ENCODE measurements around the gene NSD1. TPM values are rescaled to one million over a fixed set of nuclear protein-coding genes. Genes with fewer than 3 reads are reported as not detected.

The NSD1 gene
- total RNA-seq, 2 experiments from 2014 or later, result 91.8 to 98.4 TPM

DNA sequence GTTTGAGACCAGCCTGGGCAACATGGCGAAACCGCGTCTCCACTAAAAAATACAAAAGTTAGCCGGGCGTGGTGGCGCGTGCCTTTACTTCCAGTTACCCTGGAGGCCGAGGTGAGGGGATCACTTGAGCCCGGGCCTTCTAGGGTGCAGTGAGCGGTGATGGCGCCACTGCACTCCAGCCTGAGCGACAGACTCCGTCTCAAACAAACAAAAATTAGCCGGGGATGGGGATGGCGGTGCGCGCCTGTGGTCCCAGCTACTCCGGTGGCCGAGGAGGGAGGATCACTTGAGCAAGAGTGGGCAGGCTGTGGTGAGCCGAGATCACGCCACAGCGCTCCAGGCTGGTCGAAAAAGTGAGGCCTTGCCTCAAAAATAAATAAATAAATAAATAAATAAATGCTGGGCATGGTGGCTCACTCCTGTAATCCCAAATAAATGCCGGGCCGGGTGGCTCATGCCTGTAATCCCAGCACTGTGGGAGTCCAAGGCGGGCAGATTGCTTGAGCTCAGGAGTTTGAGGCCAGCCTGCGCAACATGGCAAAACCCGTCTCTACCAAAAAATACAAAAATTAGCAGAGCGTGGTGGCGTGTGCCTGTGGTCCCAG is 16.0 kb upstream of the NSD1 start:
- Mint-ChIP-seq H3K36me3 (ENCODE audit: low read depth) (peaks cover 3% of the 10 kb centered on the region), H3K9me3 (ENCODE audit: insufficient read depth) (no peaks in the 10 kb centered on the region), H3K27me3 (ENCODE audit: low read depth) (no peaks in the 10 kb centered on the region), H3K4me3 (no peak overlapping the region), H3K27ac (no peak overlapping the region), H3K4me1 (ENCODE audit: low read depth) (peaks cover 27% of the 10 kb centered on the region)
- ATAC-seq (no peak), DNase-seq (no peak)
- ChIA-PET POLR2A (no interaction called here), CTCF (interaction anchor here (1.6 to 1.7 kb wide), 2 partner anchors 11 to 458 kb away, joined by 5 to 6 read pairs; no protein-coding TSS in a partner anchor)

DNA sequence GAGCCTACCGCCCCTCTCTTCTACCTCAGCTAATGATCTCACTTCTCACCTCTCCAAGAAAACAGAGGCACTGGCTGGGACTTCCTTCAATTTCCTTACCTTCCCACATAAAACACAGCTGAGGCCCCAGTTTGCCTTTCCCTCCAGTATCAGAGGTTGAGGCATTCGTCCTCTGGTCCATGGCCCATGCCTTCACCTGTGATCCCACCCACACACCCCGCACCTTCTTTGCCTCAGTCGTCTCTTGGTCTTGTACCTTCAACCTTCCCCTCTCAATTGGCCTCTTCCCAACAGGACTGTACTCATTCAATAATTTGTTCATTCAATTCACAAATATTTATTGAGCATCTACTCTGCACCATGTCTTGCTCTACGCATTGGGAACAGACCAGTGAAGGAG is 11.0 kb upstream of the NSD1 start:
- Mint-ChIP-seq H3K27ac (no peak overlapping the region), H3K27me3 (ENCODE audit: low read depth) (peaks cover 3% of the 10 kb centered on the region), H3K9me3 (ENCODE audit: insufficient read depth) (no peaks in the 10 kb centered on the region), H3K36me3 (ENCODE audit: low read depth) (no peaks in the 10 kb centered on the region), H3K4me1 (ENCODE audit: low read depth) (peaks cover 6% of the 10 kb centered on the region), H3K4me3 (no peak overlapping the region)
- ATAC-seq (no peak), DNase-seq (no peak)
- CTCF ChIA-PET, result interaction anchor here (0.8 to 2.0 kb wide), 2 partner anchors 9 to 10 kb away, joined by 3 to 5 read pairs; no protein-coding TSS in a partner anchor
- POLR2A ChIA-PET, result no interaction called here

DNA sequence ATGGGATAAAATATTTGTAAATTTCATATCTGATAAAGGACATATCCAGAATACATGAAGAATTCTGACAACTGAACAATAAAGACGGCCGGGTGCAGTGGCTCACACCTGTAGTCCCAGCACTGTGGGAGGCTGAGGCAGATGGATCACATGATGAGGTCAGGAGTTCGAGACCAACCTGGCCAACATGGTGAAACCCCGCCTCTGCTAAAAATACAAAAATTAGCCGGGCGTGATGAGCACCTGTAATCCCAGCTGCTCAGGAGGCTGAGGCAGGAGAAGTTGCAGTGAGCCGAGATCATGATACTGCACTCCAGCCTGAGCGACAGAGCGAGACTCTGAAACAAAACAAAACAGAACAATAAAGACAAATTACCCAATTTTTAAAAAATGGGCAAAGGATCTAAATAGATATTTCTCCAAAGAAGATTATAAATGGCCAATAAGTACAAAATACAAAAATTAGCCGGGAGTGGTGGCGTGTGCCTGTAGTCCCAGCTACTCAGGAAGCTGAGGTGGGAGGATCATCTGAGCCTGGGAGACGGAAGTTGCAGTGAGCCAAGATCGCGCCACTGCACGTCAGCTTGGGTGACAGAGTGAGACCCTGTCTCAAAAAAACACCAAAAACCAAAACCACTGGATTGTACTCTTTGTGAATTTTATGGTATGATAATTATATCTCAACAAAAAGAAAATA is 9.6 kb upstream of the NSD1 start:
- H3K9me3 Mint-ChIP-seq (ENCODE audit: insufficient read depth), result no peaks in the 10 kb centered on the region
- peaks cover 16% of the 10 kb centered on the region for H3K4me1 Mint-ChIP-seq (ENCODE audit: low read depth)
- ATAC-seq, result no peak
- no peak for DNase-seq
- ChIA-PET POLR2A (interaction anchor here (0.8 kb wide), 1 partner anchor 172 kb away, joined by 3 read pairs; no protein-coding TSS in a partner anchor), CTCF (interaction anchor here (1.0 to 1.3 kb wide), 4 partner anchors 10 to 185 kb away, joined by 3 to 9 read pairs (median 4); no protein-coding TSS in a partner anchor)
- H3K4me3 Mint-ChIP-seq, result no peak overlapping the region
- H3K36me3 Mint-ChIP-seq (ENCODE audit: low read depth), result no peaks in the 10 kb centered on the region
- peaks cover 3% of the 10 kb centered on the region for H3K27me3 Mint-ChIP-seq (ENCODE audit: low read depth)
- H3K27ac Mint-ChIP-seq, result no peak overlapping the region

DNA sequence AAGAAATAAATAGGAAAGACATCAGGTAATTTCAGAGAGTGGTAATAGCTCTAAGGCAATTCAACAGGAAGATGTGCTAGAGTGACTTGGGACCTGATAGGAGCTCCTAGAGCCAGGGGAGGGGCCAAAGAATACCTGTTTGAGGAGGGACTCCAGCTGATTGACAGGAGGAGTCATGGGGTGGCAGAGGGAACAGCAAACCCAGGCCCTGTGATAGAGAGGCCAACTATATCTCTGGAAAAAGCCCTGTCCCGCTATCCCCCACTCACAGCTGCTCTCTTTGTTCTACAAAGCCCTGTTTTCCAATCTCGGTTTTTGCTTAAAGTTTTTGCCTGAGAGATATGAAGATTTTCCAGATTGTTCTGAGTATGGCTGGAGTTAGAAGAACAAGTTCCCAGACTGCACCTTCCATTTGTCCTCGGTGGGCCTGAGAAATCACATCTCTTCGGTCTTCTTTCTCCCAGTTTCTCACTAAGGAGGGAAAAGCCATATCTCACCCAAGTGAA is 9.0 kb upstream of the NSD1 start:
- Mint-ChIP-seq H3K27ac (no peak overlapping the region), H3K36me3 (ENCODE audit: low read depth) (no peaks in the 10 kb centered on the region), H3K9me3 (ENCODE audit: insufficient read depth) (no peaks in the 10 kb centered on the region), H3K4me1 (ENCODE audit: low read depth) (peaks cover 22% of the 10 kb centered on the region), H3K27me3 (ENCODE audit: low read depth) (peaks cover 3% of the 10 kb centered on the region), H3K4me3 (no peak overlapping the region)
- POLR2A ChIA-PET, result interaction anchor here (0.8 kb wide), 1 partner anchor 172 kb away, joined by 3 read pairs; no protein-coding TSS in a partner anchor
- CTCF ChIA-PET, result interaction anchor here (1.0 to 1.3 kb wide), 4 partner anchors 10 to 185 kb away, joined by 3 to 9 read pairs (median 4); no protein-coding TSS in a partner anchor
- no peak for DNase-seq
- ATAC-seq, result no peak

DNA sequence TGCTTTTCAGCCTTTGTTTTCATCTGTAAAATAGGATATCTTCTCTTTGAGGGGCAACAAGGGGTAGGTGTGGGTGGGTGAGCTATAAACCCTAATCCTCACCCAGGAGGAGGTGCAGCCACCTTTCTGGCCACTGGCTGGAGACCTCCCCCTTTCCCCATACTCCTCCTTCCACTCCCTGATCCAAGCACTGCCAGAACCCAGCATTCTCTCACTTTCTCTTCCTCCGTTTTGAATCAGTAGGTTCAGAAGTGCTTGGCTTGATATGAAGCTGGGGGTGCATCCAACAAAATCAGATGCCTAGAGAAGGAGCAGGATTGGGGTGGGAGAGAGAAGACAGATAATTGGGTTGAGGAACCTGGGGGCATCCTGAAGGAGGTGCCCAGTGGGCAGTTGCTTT is 6.8 kb upstream of the NSD1 start:
- ChIA-PET POLR2A (no interaction called here), CTCF (interaction anchor here (2.4 to 2.5 kb wide), 2 partner anchors 13 to 15 kb away, joined by 8 to 16 read pairs; no protein-coding TSS in a partner anchor)
- no peak overlapping the region for H3K4me3 Mint-ChIP-seq
- no peak for ATAC-seq
- H3K4me1 Mint-ChIP-seq (ENCODE audit: low read depth), result peaks cover 32% of the 10 kb centered on the region
- H3K36me3 Mint-ChIP-seq (ENCODE audit: low read depth), result no peaks in the 10 kb centered on the region
- no peaks in the 10 kb centered on the region for H3K9me3 Mint-ChIP-seq (ENCODE audit: insufficient read depth)
- DNase-seq, result no peak
- no peak overlapping the region for H3K27ac Mint-ChIP-seq
- H3K27me3 Mint-ChIP-seq (ENCODE audit: low read depth), result peaks cover 3% of the 10 kb centered on the region

DNA sequence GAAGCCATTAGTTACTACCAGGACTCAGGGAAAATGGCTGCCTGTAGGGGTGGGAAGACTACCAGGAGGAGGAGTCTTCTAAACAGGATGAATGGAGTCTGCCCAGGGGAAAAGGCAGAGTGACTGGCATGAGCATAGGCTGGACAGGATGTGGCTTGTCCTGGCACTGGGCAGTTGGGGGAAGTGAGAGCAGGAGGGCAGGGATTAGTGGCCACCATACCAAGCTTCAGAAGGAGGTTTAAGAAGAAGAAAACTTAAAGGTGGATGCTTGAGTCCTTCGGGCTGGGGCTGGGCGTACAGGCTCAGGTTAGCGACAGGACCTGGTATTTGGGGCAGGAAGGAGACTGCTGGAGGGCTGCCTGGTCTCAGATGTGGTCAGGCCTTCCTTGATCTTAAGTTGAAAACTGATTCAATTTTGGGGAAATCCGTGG is 5.0 kb upstream of the NSD1 start:
- peak overlapping the region; percentile 68 for H3K27ac Mint-ChIP-seq
- POLR2A ChIA-PET, result no interaction called here
- DNase-seq (peak; percentile 31), ATAC-seq (no peak)
- CTCF ChIA-PET, result interaction anchor here (1.0 to 2.5 kb wide), 5 partner anchors 11 to 262 kb away, joined by 4 to 21 read pairs (median 6); no protein-coding TSS in a partner anchor
- no peaks in the 10 kb centered on the region for H3K27me3 Mint-ChIP-seq (ENCODE audit: low read depth)
- H3K4me1 Mint-ChIP-seq (ENCODE audit: low read depth), result peaks cover 32% of the 10 kb centered on the region
- H3K4me3 Mint-ChIP-seq, result peak overlapping the region; percentile 30
- H3K9me3 Mint-ChIP-seq (ENCODE audit: insufficient read depth), result no peaks in the 10 kb centered on the region
- H3K36me3 Mint-ChIP-seq (ENCODE audit: low read depth), result no peaks in the 10 kb centered on the region

DNA sequence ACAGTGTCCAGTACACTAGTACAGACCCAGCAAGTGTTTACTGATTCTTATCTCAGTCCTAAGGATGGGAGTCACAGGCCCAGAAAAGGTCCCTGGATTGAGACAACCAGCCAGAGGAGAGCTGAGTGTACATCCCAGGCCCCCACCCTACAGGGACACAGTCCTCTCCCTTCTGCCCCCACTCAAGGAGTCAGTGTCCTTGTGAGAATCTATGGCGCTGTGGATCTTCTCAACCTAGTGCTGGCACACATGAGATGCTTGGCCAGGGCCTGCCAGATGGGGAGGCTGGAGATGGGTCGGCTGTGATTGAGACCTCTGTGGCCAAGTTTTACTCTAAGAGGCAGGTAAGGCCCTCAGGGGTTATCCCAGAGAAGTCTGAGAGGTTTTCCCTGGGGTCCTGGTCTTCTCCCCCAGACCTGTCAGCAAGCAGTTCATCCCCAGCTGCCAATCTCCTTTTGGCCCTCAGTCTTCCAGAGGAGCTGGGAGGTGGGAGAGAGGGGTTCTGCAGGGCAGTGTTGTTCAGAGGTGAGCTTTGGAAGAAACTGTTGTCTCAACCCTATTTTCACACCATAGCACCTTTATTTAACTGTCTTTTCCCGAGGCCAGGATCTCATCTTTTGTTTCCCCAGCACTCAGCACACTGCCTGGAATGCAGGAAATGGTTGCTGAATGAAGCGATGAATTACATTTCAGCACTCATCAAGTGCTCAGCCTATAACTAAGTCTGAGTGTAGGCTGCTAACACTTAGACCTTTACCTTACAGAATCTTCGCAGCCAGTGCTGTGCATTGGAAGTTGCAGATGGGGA is 3.2 kb upstream of the NSD1 start:
- ChIA-PET CTCF (interaction anchor here (1.1 to 2.5 kb wide), 3 partner anchors 17 to 19 kb away, joined by 4 to 21 read pairs (median 5); no protein-coding TSS in a partner anchor), POLR2A (interaction anchor here (0.9 kb wide), 1 partner anchor 10 kb away, joined by 7 read pairs; no protein-coding TSS in a partner anchor)
- Mint-ChIP-seq H3K4me1 (ENCODE audit: low read depth) (peaks cover 36% of the 10 kb centered on the region), H3K36me3 (ENCODE audit: low read depth) (peaks cover 10% of the 10 kb centered on the region), H3K27ac (no peak overlapping the region), H3K9me3 (ENCODE audit: insufficient read depth) (no peaks in the 10 kb centered on the region), H3K27me3 (ENCODE audit: low read depth) (no peaks in the 10 kb centered on the region), H3K4me3 (no peak overlapping the region)
- DNase-seq, result no peak
- no peak for ATAC-seq

DNA sequence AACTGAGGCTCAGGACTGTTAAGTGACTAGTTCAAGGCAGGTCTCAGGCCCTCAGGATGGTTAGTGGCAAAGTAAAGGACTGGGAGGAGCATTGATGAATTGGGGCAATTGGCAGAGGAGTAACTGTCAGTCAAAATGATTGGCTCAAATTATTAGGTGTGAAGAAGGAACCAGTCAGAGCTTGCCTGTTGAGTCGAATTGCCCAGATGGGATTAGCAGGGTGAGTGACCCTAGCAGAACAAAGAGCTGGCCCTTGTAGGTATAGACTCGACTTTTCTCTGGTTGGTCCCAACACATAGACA is 2.6 kb upstream of the NSD1 start:
- CTCF ChIA-PET, result interaction anchor here (1.0 to 1.6 kb wide), 2 partner anchors 17 to 19 kb away, joined by 4 read pairs; no protein-coding TSS in a partner anchor
- H3K27ac Mint-ChIP-seq, result no peak overlapping the region

DNA sequence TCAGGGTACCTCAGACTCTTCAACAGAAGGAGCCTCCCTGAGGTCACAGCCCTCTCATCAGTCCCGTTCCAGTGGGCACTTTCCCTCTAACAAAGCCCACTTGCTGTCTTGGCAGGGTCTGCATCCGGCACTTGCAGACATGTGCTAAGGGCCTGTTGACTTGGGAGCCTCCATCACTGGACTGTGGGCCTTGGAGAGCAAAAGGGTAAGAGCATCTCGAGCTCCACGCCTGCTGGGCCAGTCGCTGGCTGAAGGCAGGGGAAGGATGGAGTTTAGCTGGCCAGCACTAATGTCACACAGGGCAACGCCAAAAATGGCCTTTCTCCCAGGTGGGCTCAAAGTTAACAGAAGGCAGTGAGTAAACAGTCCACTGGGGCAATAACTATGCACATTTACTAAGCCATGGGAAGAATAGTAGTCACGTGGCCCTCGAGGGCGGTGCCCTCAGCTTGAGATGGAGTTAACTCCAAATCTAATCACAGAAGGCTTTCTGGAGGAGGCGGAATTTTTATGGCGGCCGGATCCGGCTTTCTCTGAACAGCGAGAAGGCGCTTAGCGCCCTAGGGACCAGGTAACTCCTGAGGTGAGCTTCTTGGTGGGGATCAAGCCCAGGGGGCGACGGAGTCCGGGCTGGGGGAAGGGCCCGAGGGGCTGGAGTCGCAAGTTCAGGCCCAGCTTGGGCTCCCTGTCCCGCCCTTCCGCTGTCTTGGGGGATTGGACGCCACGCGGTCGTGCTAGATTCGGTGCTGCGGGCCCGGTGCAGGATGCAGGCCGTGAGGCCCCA is 2.0 kb upstream of the NSD1 start:
- DNase-seq, result no peak
- ChIA-PET CTCF (interaction anchor here (1.0 to 1.6 kb wide), 2 partner anchors 18 to 20 kb away, joined by 4 read pairs; no protein-coding TSS in a partner anchor), POLR2A (interaction anchor here (0.5 kb wide), 1 partner anchor 9 kb away, joined by 3 read pairs; no protein-coding TSS in a partner anchor)
- Mint-ChIP-seq H3K4me3 (peak overlapping the region; percentile 46), H3K27me3 (ENCODE audit: low read depth) (no peaks in the 10 kb centered on the region), H3K4me1 (ENCODE audit: low read depth) (peaks cover 44% of the 10 kb centered on the region), H3K27ac (peak overlapping the region; percentile 56), H3K9me3 (ENCODE audit: insufficient read depth) (no peaks in the 10 kb centered on the region), H3K36me3 (ENCODE audit: low read depth) (peaks cover 18% of the 10 kb centered on the region)
- ATAC-seq, result no peak

More for the DNA sequence above, 2.6 kb upstream of the NSD1 start:
- POLR2A ChIA-PET, result interaction anchor here (0.9 kb wide), 1 partner anchor 10 kb away, joined by 7 read pairs; no protein-coding TSS in a partner anchor
- no peaks in the 10 kb centered on the region for H3K27me3 Mint-ChIP-seq (ENCODE audit: low read depth)
- H3K4me1 Mint-ChIP-seq (ENCODE audit: low read depth), result peaks cover 39% of the 10 kb centered on the region
- DNase-seq (no peak), ATAC-seq (no peak)
- H3K9me3 Mint-ChIP-seq (ENCODE audit: insufficient read depth), result no peaks in the 10 kb centered on the region
- H3K4me3 Mint-ChIP-seq, result no peak overlapping the region
- H3K36me3 Mint-ChIP-seq (ENCODE audit: low read depth), result peaks cover 13% of the 10 kb centered on the region

DNA sequence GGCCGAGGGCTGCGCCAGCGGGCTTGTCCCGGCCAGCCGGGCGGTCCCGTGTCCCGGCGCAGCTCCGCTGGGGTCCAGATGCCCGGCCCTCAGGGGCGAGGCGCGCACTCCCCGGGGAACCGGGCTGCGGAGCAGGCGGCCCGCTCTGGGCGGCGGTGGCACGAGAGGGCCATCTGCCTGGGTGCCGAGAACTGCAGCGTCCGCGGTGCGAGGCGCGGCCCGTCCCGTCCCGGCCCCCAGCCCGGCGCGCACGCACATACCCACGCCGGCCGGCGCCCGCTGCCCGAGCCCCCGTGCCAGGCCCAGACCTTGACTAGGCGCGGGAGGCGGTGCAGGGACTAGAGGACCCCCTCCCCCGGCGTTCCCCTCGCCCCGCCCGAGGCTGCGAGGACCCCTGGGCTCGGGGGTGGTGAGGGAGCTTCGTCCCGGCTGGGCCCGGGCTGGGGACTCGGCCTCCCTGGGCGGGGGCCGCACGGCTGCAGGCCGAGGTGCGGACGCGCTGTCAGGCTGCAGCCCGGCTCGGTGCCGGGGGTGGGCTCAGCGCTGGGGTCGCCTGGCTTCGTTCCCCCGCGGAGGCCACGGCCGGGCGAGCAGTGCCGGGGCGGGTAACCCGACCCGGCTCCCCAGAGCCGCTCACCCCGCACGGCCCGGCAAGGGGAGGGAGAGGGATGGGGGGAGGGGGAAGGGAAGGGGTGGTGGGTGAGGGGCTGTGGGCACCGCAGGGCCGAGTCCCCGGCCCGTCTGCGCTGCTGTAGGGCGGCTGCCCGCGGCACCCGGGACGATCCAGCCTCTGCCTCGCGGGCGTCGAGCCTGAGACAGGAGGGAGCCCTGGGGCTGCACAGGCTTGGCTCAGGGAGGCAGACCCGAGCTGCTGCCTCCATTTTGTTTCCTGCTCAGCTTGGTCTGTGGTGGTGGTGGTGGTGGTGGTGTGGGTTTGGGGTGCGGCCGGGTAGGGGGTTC is 1.2 kb upstream of the NSD1 start:
- H3K36me3 Mint-ChIP-seq (ENCODE audit: low read depth), result peaks cover 25% of the 10 kb centered on the region
- H3K4me1 Mint-ChIP-seq (ENCODE audit: low read depth), result peaks cover 52% of the 10 kb centered on the region
- ChIA-PET CTCF (interaction anchor here (1.6 to 5.2 kb wide), 2 partner anchors 19 to 21 kb away, joined by 4 to 43 read pairs; no protein-coding TSS in a partner anchor), POLR2A (interaction anchor here (0.5 to 1.4 kb wide), 4 partner anchors 8 to 167 kb away, joined by 3 to 5 read pairs (median 3); no protein-coding TSS in a partner anchor)
- H3K27me3 Mint-ChIP-seq (ENCODE audit: low read depth), result no peaks in the 10 kb centered on the region
- H3K4me3 Mint-ChIP-seq, result peak overlapping the region; percentile 56
- no peaks in the 10 kb centered on the region for H3K9me3 Mint-ChIP-seq (ENCODE audit: insufficient read depth)
- peak overlapping the region; percentile 66 for H3K27ac Mint-ChIP-seq
- ATAC-seq (peak; percentile 34), DNase-seq (peak; percentile 59)
